K562 (cell line): ENCODE results near the gene CHST15.

Experiments
- CBX8 ChIP-seq: fragments of 200-600 bp; sonication (generic); IDR thresholded peaks from 2 replicates; pipeline ENCODE4 v1.6.1; 2012; ENCODE audit warnings: borderline replicate concordance, mixed run types, low read depth, mild to moderate bottlenecking, moderate library complexity, mixed read lengths, low read length, control low read depth, inconsistent platforms; ENCODE audit not compliant: poor library complexity, severe bottlenecking; ENCODE audit errors: extremely low read depth
- MEF2A ChIP-seq: IDR thresholded peaks from 2 replicates; pipeline ENCODE4 v1.6.1; 2011; ENCODE audit warnings: low read depth, mild to moderate bottlenecking, low read length, moderate library complexity; ENCODE audit not compliant: control insufficient read depth

DNA sequence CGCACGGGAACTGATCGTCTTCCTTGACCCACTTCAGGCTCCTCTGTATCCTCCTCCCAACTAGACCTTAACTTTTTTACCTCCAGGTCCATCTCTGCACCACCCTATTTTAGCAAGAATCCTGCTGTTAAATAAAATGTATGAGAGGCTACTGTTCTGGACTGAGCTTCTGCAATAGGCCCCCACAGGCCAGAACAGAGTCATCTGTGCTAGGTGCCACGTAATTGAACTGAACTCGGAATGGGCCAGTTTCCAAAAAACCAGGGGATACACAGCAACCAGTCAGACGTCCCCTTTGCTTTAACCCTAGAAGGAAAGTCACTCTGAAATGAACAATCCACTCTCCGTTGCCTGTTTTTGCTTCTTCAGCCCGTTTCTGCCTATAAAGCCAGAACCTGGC lies 71.3 kb downstream of the CHST15 start:
- TF ChIP-seq CBX8, result no peak
- TF ChIP-seq MEF2A, result no peak
